ENCODE data around the gene CDKN1C.

CDKN1C gene

GRCh38 chr11:2841411-2842190, 44.0 kb downstream of the CDKN1C start:
- H3K4me1 ChIP-seq = peaks cover 3% of the 10 kb centered on the region
- no peak overlapping the region for H3K4me3 ChIP-seq (ENCODE audit: low read depth, low read length)
- H3K4me2 ChIP-seq (ENCODE audit: low read length) = no peak overlapping the region
- H3K36me3 ChIP-seq (ENCODE audit: control insufficient read depth, insufficient read depth, low read length) = no peaks in the 10 kb centered on the region
- no peaks in the 10 kb centered on the region for H3K9me3 ChIP-seq (ENCODE audit: control insufficient read depth, low read length)
- no peaks in the 10 kb centered on the region for H3K27me3 ChIP-seq (ENCODE audit: control insufficient read depth, insufficient read depth, low read length)
- H3K9ac ChIP-seq = no peak overlapping the region
- H3K27ac ChIP-seq = no peak overlapping the region
- no peak overlapping the region for H2AFZ ChIP-seq
- no peak for TF ChIP-seq CTCF (IDR thresholded peaks at IDR 0.05)
- H3K79me2 ChIP-seq = no peaks in the 10 kb centered on the region

- Histone ChIP-seq H3K4me2 (ENCODE audit: low read length) (no peak overlapping the region), H2AFZ (no peak overlapping the region), H3K79me2 (no peaks in the 10 kb centered on the region), H3K27me3 (ENCODE audit: control insufficient read depth, insufficient read depth, low read length) (no peaks in the 10 kb centered on the region), H3K9ac (no peak overlapping the region), H3K9me3 (ENCODE audit: control insufficient read depth, low read length) (no peaks in the 10 kb centered on the region), H3K27ac (no peak overlapping the region), H3K36me3 (ENCODE audit: control insufficient read depth, insufficient read depth, low read length) (no peaks in the 10 kb centered on the region), H3K4me1 (peaks cover 3% of the 10 kb centered on the region), H3K4me3 (ENCODE audit: low read depth, low read length) (no peak overlapping the region)
- no peak for TF ChIP-seq CTCF (IDR thresholded peaks at IDR 0.05)
These were observed 46.1 kb downstream of the CDKN1C start for GRCh38 chr11:2839395-2839943.

GRCh38 chr11:2838676-2839294, 46.8 kb downstream of the CDKN1C start:
- Histone ChIP-seq H3K27ac (no peak overlapping the region), H3K79me2 (no peaks in the 10 kb centered on the region), H3K27me3 (ENCODE audit: control insufficient read depth, insufficient read depth, low read length) (no peaks in the 10 kb centered on the region), H3K4me2 (ENCODE audit: low read length) (no peak overlapping the region), H3K9me3 (ENCODE audit: control insufficient read depth, low read length) (no peaks in the 10 kb centered on the region), H3K4me1 (peaks cover 3% of the 10 kb centered on the region), H3K9ac (no peak overlapping the region), H2AFZ (no peak overlapping the region), H3K4me3 (ENCODE audit: low read depth, low read length) (no peak overlapping the region), H3K36me3 (ENCODE audit: control insufficient read depth, insufficient read depth, low read length) (no peaks in the 10 kb centered on the region)
- TF ChIP-seq CTCF (IDR thresholded peaks at IDR 0.05) = no peak

- Histone ChIP-seq H3K79me2 (no peaks in the 10 kb centered on the region), H3K27me3 (ENCODE audit: control insufficient read depth, insufficient read depth, low read length) (no peaks in the 10 kb centered on the region), H3K4me3 (ENCODE audit: low read depth, low read length) (no peak overlapping the region), H3K27ac (no peak overlapping the region), H3K9ac (no peak overlapping the region), H3K4me1 (peaks cover 3% of the 10 kb centered on the region), H3K36me3 (ENCODE audit: control insufficient read depth, insufficient read depth, low read length) (no peaks in the 10 kb centered on the region), H3K9me3 (ENCODE audit: control insufficient read depth, low read length) (no peaks in the 10 kb centered on the region), H3K4me2 (ENCODE audit: low read length) (no peak overlapping the region), H2AFZ (no peak overlapping the region)
- TF ChIP-seq CTCF (IDR thresholded peaks at IDR 0.05) = no peak
These were observed 47.5 kb downstream of the CDKN1C start for GRCh38 chr11:2838091-2838490.
